Ascending aorta (tissue), 2 donors: Measurements from ENCODE around the gene PLEKHA3. TPM values are rescaled to one million over a fixed set of nuclear protein-coding genes. Genes with fewer than 3 reads are reported as not detected.

Experiments
- DNase-seq, 2 donors: peaks; one replicate each; pipeline ENCODE4 v3.0.0-alpha.2; 2019; ENCODE audit warnings: low spot score in 2 of 2
- H3K27ac ChIP-seq, 2 donors: fragments of 200-600 bp; sonication (generic); one replicate each; pipeline ENCODE4 v1.5.1; 2016 to 2017; ENCODE audit warnings: mild to moderate bottlenecking in 1 of 2
- H3K27me3 ChIP-seq: fragments of 200-600 bp; sonication (generic); one replicate; pipeline ENCODE4 v1.5.1; 2017
- H3K36me3 ChIP-seq, 2 donors: fragments of 200-600 bp; sonication (generic); one replicate each; pipeline ENCODE4 v1.5.1; 2016
- H3K4me1 ChIP-seq, 2 donors: fragments of 200-600 bp; sonication (generic); one replicate each; pipeline ENCODE4 v1.5.1; 2016 to 2017; ENCODE audit warnings: mild to moderate bottlenecking in 1 of 2
- H3K4me3 ChIP-seq, 2 donors: fragments of 200-600 bp; sonication (generic); one replicate each; pipeline ENCODE4 v1.5.1; 2016 to 2017; ENCODE audit warnings: mild to moderate bottlenecking in 1 of 2
- H3K9me3 ChIP-seq, 2 donors: fragments of 200-600 bp; sonication (generic); one replicate each; pipeline ENCODE4 v1.5.1; 2016
- CTCF ChIP-seq, 3 experiments: fragments of 200-600 bp in 2 of 3; fragments of 450-650 bp in 1 of 3; sonication (generic) in 2 of 3; IDR thresholded peaks; one replicate each; pipeline ENCODE4 v1.5.1; 2016 to 2019; ENCODE audit warnings: antibody characterized with exemption in 3 of 3, mild to moderate bottlenecking in 1 of 3, moderate library complexity in 1 of 3
- intact Hi-C: fragments of 100-400 bp; cut with DNase I; formaldehyde crosslinking; loops from one replicate; pipeline ENCODE4 v1.15.1; 2023
- total RNA-seq: library from RNA; depleted of rRNA; stranded (reverse); fragments of >200 nt; gene quantifications from one replicate; pipeline ENCODE4 v1.1.0, GENCODE V29; 2016

Gene PLEKHA3
- 4.8 TPM for total RNA-seq

- peak within 1 kb of the TSS; percentile 86 to 89 for H3K4me3 ChIP-seq
- H3K36me3 ChIP-seq = no peaks in the 10 kb centered on the region
- H3K9me3 ChIP-seq = no peaks in the 10 kb centered on the region
- peaks cover 0 to 39% of the 10 kb centered on the region in 2 donors for H3K4me1 ChIP-seq
- peak; percentile 86 to 99 for DNase-seq
- peak within 1 kb of the TSS; percentile 78 to 94 for H3K27ac ChIP-seq
- no peaks in the 10 kb centered on the region for H3K27me3 ChIP-seq
- intact Hi-C loops = loop anchor here (1.0 to 5.0 kb wide), 4 partner anchors 42 to 408 kb away; partner anchors contain the start of genes OSBPL6 and PDE11A
- no peak for TF ChIP-seq CTCF (IDR thresholded peaks at IDR 0.05)
Measured at GRCh38 chr2:178480227-178481181, at the start of gene PLEKHA3. Gene PLEKHA3, plus strand, starts transcription at chr2:178480457. Its CDS starts 413 bp downstream, at chr2:178480870.

GRCh38 chr2:178436662-178437061 lies 43.6 kb upstream of the PLEKHA3 start:
- Histone ChIP-seq H3K9me3 (no peaks in the 10 kb centered on the region), H3K4me1 (no peaks in the 10 kb centered on the region), H3K27ac (no peak overlapping the region), H3K4me3 (no peak overlapping the region), H3K36me3 (peaks cover 46 to 82% of the 10 kb centered on the region in 2 donors), H3K27me3 (no peaks in the 10 kb centered on the region)
- no peak for TF ChIP-seq CTCF (IDR thresholded peaks at IDR 0.05)
- intact Hi-C loops = no loop called here
- no peak for DNase-seq

- H3K4me3 ChIP-seq = no peak overlapping the region
- TF ChIP-seq CTCF (IDR thresholded peaks at IDR 0.05) = no peak
- peaks cover 37 to 81% of the 10 kb centered on the region in 2 donors for H3K36me3 ChIP-seq
- H3K4me1 ChIP-seq = no peaks in the 10 kb centered on the region
- DNase-seq = no peak
- H3K9me3 ChIP-seq = no peaks in the 10 kb centered on the region
- peak overlapping the region; percentile 43 to 59 for H3K27ac ChIP-seq
- H3K27me3 ChIP-seq = no peaks in the 10 kb centered on the region
- intact Hi-C loops = no loop called here
Measured at GRCh38 chr2:178441426-178441825, 38.8 kb upstream of the PLEKHA3 start.

- intact Hi-C loops = no loop called here
- no peak for TF ChIP-seq CTCF (IDR thresholded peaks at IDR 0.05)
- Histone ChIP-seq H3K4me1 (peaks cover 7 to 20% of the 10 kb centered on the region in 2 donors), H3K9me3 (no peaks in the 10 kb centered on the region), H3K27me3 (no peaks in the 10 kb centered on the region), H3K27ac (peak overlapping the region in 1 of 2 donors; percentile 99), H3K36me3 (peaks cover 18 to 22% of the 10 kb centered on the region in 2 donors), H3K4me3 (peak overlapping the region; percentile 93 to 96)
- DNase-seq = no peak
Measured at GRCh38 chr2:178448968-178449661, 31.1 kb upstream of the PLEKHA3 start.

GRCh38 chr2:178449700-178450523 lies 30.3 kb upstream of the PLEKHA3 start:
- TF ChIP-seq CTCF (IDR thresholded peaks at IDR 0.05) = no peak
- intact Hi-C loops = loop anchor here (5.0 kb wide), 2 partner anchors 153 to 1238 kb away; partner anchors contain the start of gene HNRNPA3
- H3K36me3 ChIP-seq = peaks cover 15 to 17% of the 10 kb centered on the region in 2 donors
- H3K9me3 ChIP-seq = no peaks in the 10 kb centered on the region
- H3K27me3 ChIP-seq = no peaks in the 10 kb centered on the region
- H3K4me1 ChIP-seq = peaks cover 7 to 20% of the 10 kb centered on the region in 2 donors
- no peak for DNase-seq
- H3K4me3 ChIP-seq = peak overlapping the region; percentile 93 to 96
- H3K27ac ChIP-seq = peak overlapping the region; percentile 98 to 99
